CD8-positive, alpha-beta memory T cell (primary cell): Measurements from ENCODE around the gene MIF. TPM values are rescaled to one million over a fixed set of nuclear protein-coding genes. Genes with fewer than 3 reads are reported as not detected.
"Not testable (repeated sequence)": the region's sequence is repeated elsewhere in the genome, so short reads cannot be mapped to it uniquely, and the experiment has no call there.

Source experiments
- CTCF ChIA-PET: fragments of 350-600 bp; sonication (Branson Sonifier 250); formaldehyde crosslinking; loops from one replicate; lab custom pipeline; 2021; ENCODE audit warnings: antibody characterized with exemption; lab: Charles Lee
- POLR2A ChIA-PET: fragments of 350-600 bp; sonication (Branson Sonifier 250); formaldehyde crosslinking; loops from one replicate; lab custom pipeline; 2021; ENCODE audit warnings: antibody characterized with exemption; lab: Charles Lee
- DNase-seq, 5 donors: peaks; one replicate each; pipeline versions ENCODE4 v3.0.0 to v3.0.0-alpha.2; 2020 to 2022; ENCODE audit warnings: mixed read lengths in 1 of 5
- H3K27ac ChIP-seq: one replicate; pipeline ENCODE4 v1.7.0; 2013; ENCODE audit warnings: low read depth, mild to moderate bottlenecking, low read length, moderate library complexity
- H3K27me3 ChIP-seq: 2 replicates; pipeline ENCODE4 v1.7.0; 2013; ENCODE audit warnings: low read length, mild to moderate bottlenecking; ENCODE audit not compliant: insufficient read depth, poor library complexity, severe bottlenecking
- H3K36me3 ChIP-seq: 2 replicates; pipeline ENCODE4 v1.7.0; 2013; ENCODE audit warnings: mild to moderate bottlenecking, low read length, moderate library complexity; ENCODE audit not compliant: insufficient read depth
- H3K4me1 ChIP-seq: 2 replicates; pipeline ENCODE4 v1.7.0; 2013; ENCODE audit warnings: mild to moderate bottlenecking, low read length, moderate library complexity; ENCODE audit not compliant: insufficient read depth
- H3K4me3 ChIP-seq: 2 replicates; pipeline ENCODE4 v1.7.0; 2013; ENCODE audit warnings: mild to moderate bottlenecking, low read length
- H3K9me3 ChIP-seq: 2 replicates; pipeline ENCODE4 v1.7.0; 2013; ENCODE audit warnings: mild to moderate bottlenecking, low read length
- H3K27ac Mint-ChIP-seq, 8 donors: one replicate each; pipeline ENCODE4 v1.8.0; 2020 to 2021; ENCODE audit warnings: mixed read lengths in 8 of 8, mild to moderate bottlenecking in 6 of 8, inconsistent platforms in 3 of 8, moderate library complexity in 3 of 8
- H3K27me3 Mint-ChIP-seq, 2 donors: one replicate each; pipeline ENCODE4 v1.8.0; 2020 to 2021; ENCODE audit warnings: mixed read lengths in 2 of 2, mild to moderate bottlenecking in 1 of 2, moderate library complexity in 1 of 2
- H3K36me3 Mint-ChIP-seq, 3 donors: one replicate each; pipeline ENCODE4 v1.8.0; 2020 to 2021; ENCODE audit warnings: mixed read lengths in 3 of 3, inconsistent platforms in 1 of 3, mild to moderate bottlenecking in 1 of 3
- H3K4me1 Mint-ChIP-seq, 3 donors: one replicate each; pipeline ENCODE4 v1.8.0; 2020 to 2021; ENCODE audit warnings: mixed read lengths in 3 of 3, inconsistent platforms in 1 of 3, mild to moderate bottlenecking in 1 of 3
- H3K4me3 Mint-ChIP-seq, 7 donors: one replicate each; pipeline ENCODE4 v1.8.0; 2020 to 2021; ENCODE audit warnings: mixed read lengths in 7 of 7, mild to moderate bottlenecking in 6 of 7, moderate library complexity in 4 of 7, inconsistent platforms in 2 of 7
- H3K9me3 Mint-ChIP-seq, 5 donors: one replicate each; pipeline ENCODE4 v1.8.0; 2020 to 2022; ENCODE audit warnings: mixed read lengths in 5 of 5, mild to moderate bottlenecking in 3 of 5, moderate library complexity in 2 of 5, inconsistent platforms in 1 of 5
- polyA plus RNA-seq: library from polyadenylated mRNA; unstranded; fragments of 300-500 nt; fragmentation: Illumina TruSeq; gene quantifications from one replicate; pipeline ENCODE4 v1.2.3, GENCODE V29; 2021
- total RNA-seq, 2 experiments: library from RNA; stranded (reverse); gene quantifications; one replicate each; pipeline ENCODE4 v1.2.3, GENCODE V29; 2021

Gene MIF
- total and polyA plus RNA-seq, 3 experiments from 2014 or later = 804 to 1,220 (median 830) TPM

GRCh38 chr22:23898006-23898974 lies 4.1 kb downstream of the MIF start:
- peaks cover 0 to 2% of the 10 kb centered on the region in 2 donors for H3K27me3 Mint-ChIP-seq
- no peaks in the 10 kb centered on the region for H3K9me3 Mint-ChIP-seq
- H3K4me3 Mint-ChIP-seq = peak overlapping the region in 1 of 7 donors; percentile 67
- POLR2A ChIA-PET = no interaction called here
- no peak for DNase-seq
- Histone ChIP-seq H3K36me3 (peaks cover 8% of the 10 kb centered on the region), H3K4me1 (peaks cover 17% of the 10 kb centered on the region), H3K27ac (no peak overlapping the region), H3K9me3 (no peaks in the 10 kb centered on the region), H3K4me3 (no peak overlapping the region), H3K27me3 (no peaks in the 10 kb centered on the region)
- peak overlapping the region in 3 of 8 donors; percentile 22 to 68 (median 27) for H3K27ac Mint-ChIP-seq
- peaks cover 0 to 40% (median 5%) of the 10 kb centered on the region in 3 donors for H3K36me3 Mint-ChIP-seq
- CTCF ChIA-PET = no interaction called here
- H3K4me1 Mint-ChIP-seq = peaks cover 18 to 34% (median 20%) of the 10 kb centered on the region in 3 donors

DNA sequence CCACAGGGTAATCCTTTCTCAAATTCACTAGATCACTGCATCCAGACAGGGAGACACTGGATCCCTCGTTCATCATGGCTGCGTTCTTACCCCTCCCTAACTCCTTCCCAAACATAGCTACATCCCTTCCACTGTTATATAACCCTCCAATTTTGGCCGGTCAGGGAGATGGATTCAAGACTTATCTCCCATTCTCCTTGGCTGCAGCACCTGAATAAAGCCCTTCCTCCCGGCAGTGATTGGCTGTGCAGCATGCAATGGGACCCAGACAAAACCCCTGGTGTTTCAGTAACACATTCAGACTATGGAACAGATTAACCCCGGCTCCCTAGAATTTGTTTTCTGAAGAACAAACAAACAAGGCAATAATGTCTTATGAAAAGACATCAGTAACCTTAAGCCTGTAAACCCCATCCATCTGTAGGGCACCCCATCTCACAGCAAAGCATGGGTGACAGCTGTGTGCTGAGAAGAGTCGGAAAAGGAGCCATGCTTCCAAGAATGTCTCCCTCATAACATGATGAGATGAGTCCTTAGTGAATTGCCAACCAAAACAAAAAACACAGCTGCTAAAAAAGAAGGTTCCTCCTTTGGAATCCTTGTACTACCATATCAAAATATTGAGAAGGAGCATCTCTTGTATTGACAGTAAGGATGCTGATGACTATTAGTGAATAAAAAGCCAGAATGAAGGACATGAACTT lies 5.0 kb downstream of the MIF start:
- H3K27ac ChIP-seq = no peak overlapping the region
- ChIA-PET CTCF (no interaction called here), POLR2A (no interaction called here)
- H3K4me1 ChIP-seq = peaks cover 11% of the 10 kb centered on the region
- no peaks in the 10 kb centered on the region for H3K9me3 ChIP-seq
- H3K4me3 Mint-ChIP-seq = peak overlapping the region in 1 of 7 donors; percentile 67
- H3K27me3 Mint-ChIP-seq = peaks cover 0 to 2% of the 10 kb centered on the region in 2 donors
- H3K36me3 ChIP-seq = peaks cover 8% of the 10 kb centered on the region
- H3K27me3 ChIP-seq = no peaks in the 10 kb centered on the region
- no peak for DNase-seq
- H3K27ac Mint-ChIP-seq = peak overlapping the region in 2 of 8 donors; percentile 27 to 70
- peaks cover 11 to 26% (median 13%) of the 10 kb centered on the region in 3 donors for H3K4me1 Mint-ChIP-seq
- H3K36me3 Mint-ChIP-seq = peaks cover 0 to 37% (median 5%) of the 10 kb centered on the region in 3 donors
- H3K9me3 Mint-ChIP-seq = no peaks in the 10 kb centered on the region
- H3K4me3 ChIP-seq = no peak overlapping the region

DNA sequence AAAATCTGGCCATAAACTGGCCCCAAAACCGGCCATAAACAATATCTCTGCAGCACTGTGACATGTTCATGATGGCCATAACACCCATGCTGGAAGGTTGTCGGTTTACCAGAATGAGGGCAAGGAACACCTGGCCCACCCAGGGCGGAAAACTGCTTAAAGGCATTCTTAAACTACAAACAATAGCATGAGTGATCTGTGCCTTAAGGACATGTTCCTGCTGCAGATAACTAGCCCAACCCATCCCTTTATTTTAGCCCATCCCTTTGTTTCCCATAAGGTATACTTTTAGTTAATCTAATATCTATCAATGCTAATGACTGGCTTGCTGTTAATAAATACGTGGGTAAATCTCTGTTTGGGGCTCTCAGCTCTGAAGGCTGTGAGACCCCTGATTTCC lies 6.0 kb downstream of the MIF start:
- POLR2A ChIA-PET = not testable (repeated sequence)

GRCh38 chr22:23901600-23901999 lies 7.4 kb downstream of the MIF start:
- Histone ChIP-seq H3K36me3 (peaks cover 6% of the 10 kb centered on the region), H3K27me3 (no peaks in the 10 kb centered on the region), H3K9me3 (no peaks in the 10 kb centered on the region), H3K4me1 (no peaks in the 10 kb centered on the region), H3K27ac (no peak overlapping the region), H3K4me3 (no peak overlapping the region)
- peaks cover 0 to under 1% of the 10 kb centered on the region in 2 donors for H3K27me3 Mint-ChIP-seq
- H3K9me3 Mint-ChIP-seq = no peaks in the 10 kb centered on the region
- DNase-seq = no peak
- POLR2A ChIA-PET = no interaction called here
- H3K27ac Mint-ChIP-seq = no peak overlapping the region
- CTCF ChIA-PET = no interaction called here
- H3K36me3 Mint-ChIP-seq = peaks cover 0 to 16% (median 5%) of the 10 kb centered on the region in 3 donors
- H3K4me1 Mint-ChIP-seq = peaks cover 0 to 11% (median 3%) of the 10 kb centered on the region in 3 donors
- no peak overlapping the region for H3K4me3 Mint-ChIP-seq

More for the DNA sequence above, 6.0 kb downstream of the MIF start:
- H3K27me3 ChIP-seq, DNase-seq, H3K4me3 ChIP-seq, H3K27ac ChIP-seq, H3K27me3 Mint-ChIP-seq, H3K27ac Mint-ChIP-seq, CTCF ChIA-PET, H3K9me3 Mint-ChIP-seq, H3K9me3 ChIP-seq, H3K4me3 Mint-ChIP-seq, H3K36me3 ChIP-seq, H3K4me1 ChIP-seq: not testable (repeated sequence)
- H3K36me3 Mint-ChIP-seq = peaks cover 0 to 29% (median 5%) of the 10 kb centered on the region in 3 donors
- H3K4me1 Mint-ChIP-seq = peaks cover 8 to 23% (median 10%) of the 10 kb centered on the region in 3 donors

DNA sequence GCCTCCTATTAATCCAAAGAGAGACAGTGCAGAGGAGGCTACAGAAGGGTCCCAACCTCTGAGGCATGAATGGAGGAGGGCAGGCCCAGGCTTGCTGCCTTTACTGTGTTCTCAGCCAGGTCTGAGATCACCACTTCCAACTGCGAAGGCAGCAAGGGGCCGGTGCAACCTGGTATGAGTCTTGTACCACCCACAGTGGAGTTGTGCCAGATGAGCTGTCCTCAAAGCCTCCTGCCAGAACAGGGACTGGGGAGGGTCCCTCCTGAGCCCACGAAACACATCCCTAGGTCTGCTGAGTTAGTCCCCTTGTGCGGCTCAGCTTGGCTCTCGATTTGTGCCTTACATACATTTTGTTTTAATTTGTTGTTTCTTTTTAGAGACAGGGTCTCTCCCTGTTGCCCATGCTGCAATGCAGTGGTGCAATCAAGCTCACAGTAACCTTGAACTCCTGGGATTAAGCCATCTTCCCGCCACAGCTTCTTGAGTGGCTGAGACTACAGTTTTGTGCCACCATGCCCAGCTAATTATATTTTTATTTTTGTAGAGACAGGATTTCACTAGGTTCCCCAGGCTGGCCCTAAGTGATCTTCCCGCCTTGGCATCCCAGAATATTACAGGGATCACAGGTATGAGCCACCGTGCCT lies 9.3 kb downstream of the MIF start:
- Histone ChIP-seq H3K4me1 (no peaks in the 10 kb centered on the region), H3K4me3 (no peak overlapping the region), H3K27me3 (no peaks in the 10 kb centered on the region), H3K9me3 (no peaks in the 10 kb centered on the region), H3K27ac (no peak overlapping the region), H3K36me3 (no peaks in the 10 kb centered on the region)
- ChIA-PET CTCF (interaction anchor here (1.8 kb wide), 1 partner anchor 10 kb away, joined by 7 read pairs; the partner anchor contains the start of gene MIF), POLR2A (no interaction called here)
- DNase-seq = no peak
- Mint-ChIP-seq H3K4me3 (no peak overlapping the region), H3K9me3 (no peaks in the 10 kb centered on the region), H3K4me1 (no peaks in the 10 kb centered on the region), H3K27me3 (peaks cover 0 to 3% of the 10 kb centered on the region in 2 donors), H3K36me3 (peaks cover 0 to 5% (median 2%) of the 10 kb centered on the region in 3 donors), H3K27ac (peak overlapping the region in 1 of 8 donors; percentile 57)

- peaks cover 0 to 3% of the 10 kb centered on the region in 2 donors for H3K27me3 Mint-ChIP-seq
- Histone ChIP-seq H3K4me3 (no peak overlapping the region), H3K36me3 (no peaks in the 10 kb centered on the region), H3K27ac (no peak overlapping the region), H3K9me3 (no peaks in the 10 kb centered on the region), H3K4me1 (no peaks in the 10 kb centered on the region), H3K27me3 (no peaks in the 10 kb centered on the region)
- H3K4me3 Mint-ChIP-seq = peak overlapping the region in 1 of 7 donors; percentile 26
- no peaks in the 10 kb centered on the region for H3K9me3 Mint-ChIP-seq
- H3K27ac Mint-ChIP-seq = no peak overlapping the region
- H3K4me1 Mint-ChIP-seq = no peaks in the 10 kb centered on the region
- POLR2A ChIA-PET = interaction anchor here (0.5 kb wide), 1 partner anchor 11 kb away, joined by 3 read pairs; the partner anchor contains the start of gene MIF
- no peak for DNase-seq
- peaks cover 0 to 5% (median 2%) of the 10 kb centered on the region in 3 donors for H3K36me3 Mint-ChIP-seq
- CTCF ChIA-PET = interaction anchor here (0.5 kb wide), 1 partner anchor 187 kb away, joined by 3 read pairs; no protein-coding TSS in a partner anchor
Measured at GRCh38 chr22:23904573-23905254, 10.5 kb downstream of the MIF start.

- H3K4me3 ChIP-seq = no peak overlapping the region
- POLR2A ChIA-PET = no interaction called here
- Mint-ChIP-seq H3K4me3 (no peak overlapping the region), H3K4me1 (no peaks in the 10 kb centered on the region), H3K27ac (no peak overlapping the region), H3K27me3 (peaks cover 0 to 3% of the 10 kb centered on the region in 2 donors), H3K36me3 (no peaks in the 10 kb centered on the region), H3K9me3 (no peaks in the 10 kb centered on the region)
- H3K4me1 ChIP-seq = no peaks in the 10 kb centered on the region
- DNase-seq = no peak
- no peaks in the 10 kb centered on the region for H3K27me3 ChIP-seq
- no peaks in the 10 kb centered on the region for H3K36me3 ChIP-seq
- no peak overlapping the region for H3K27ac ChIP-seq
- CTCF ChIA-PET = no interaction called here
- H3K9me3 ChIP-seq = no peaks in the 10 kb centered on the region
Measured at GRCh38 chr22:23906641-23907040, 12.5 kb downstream of the MIF start.
